Neural progenitor cell (in vitro differentiated cells): ENCODE results near the gene APLP2.

Experiments used
- EZH2 ChIP-seq: fragments of 200-600 bp; sonication (generic); IDR thresholded peaks from 2 replicates; pipeline ENCODE4 v1.6.1; 2017; ENCODE audit warnings: antibody characterized with exemption, mild to moderate bottlenecking, moderate library complexity
- EZH2phosphoT487 ChIP-seq: fragments of 200-600 bp; sonication (generic); IDR thresholded peaks from 2 replicates; pipeline ENCODE4 v1.6.1; 2017; ENCODE audit warnings: antibody characterized with exemption
- TF ChIP-seq, protein P1 (sequence below): fragments of 200-600 bp; sonication (generic); IDR thresholded peaks from 2 replicates; pipeline ENCODE4 v1.5.1; 2017; ENCODE audit warnings: antibody characterized with exemption, mild to moderate bottlenecking

DNA sequence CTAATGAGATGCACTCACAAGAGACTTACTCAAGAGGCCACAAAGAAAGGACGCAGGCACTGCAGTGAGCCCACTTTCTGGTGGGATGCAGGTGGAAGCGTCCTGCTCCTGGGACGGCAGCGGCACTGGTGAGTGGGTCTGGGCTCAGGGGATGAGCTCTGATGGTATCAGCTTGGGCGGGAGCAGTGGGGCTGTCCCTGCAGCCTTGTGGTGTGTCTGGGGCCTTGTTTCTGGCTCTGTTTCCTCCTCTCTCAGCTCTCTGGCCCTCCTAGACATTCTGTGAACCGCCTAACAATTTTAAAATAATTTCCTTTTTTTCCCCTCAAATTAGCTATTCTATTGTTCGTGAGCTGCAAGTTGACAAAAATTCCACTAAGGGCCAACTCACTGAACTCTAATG is 81.1 kb downstream of the APLP2 start:
- TF ChIP-seq, protein P1, sequence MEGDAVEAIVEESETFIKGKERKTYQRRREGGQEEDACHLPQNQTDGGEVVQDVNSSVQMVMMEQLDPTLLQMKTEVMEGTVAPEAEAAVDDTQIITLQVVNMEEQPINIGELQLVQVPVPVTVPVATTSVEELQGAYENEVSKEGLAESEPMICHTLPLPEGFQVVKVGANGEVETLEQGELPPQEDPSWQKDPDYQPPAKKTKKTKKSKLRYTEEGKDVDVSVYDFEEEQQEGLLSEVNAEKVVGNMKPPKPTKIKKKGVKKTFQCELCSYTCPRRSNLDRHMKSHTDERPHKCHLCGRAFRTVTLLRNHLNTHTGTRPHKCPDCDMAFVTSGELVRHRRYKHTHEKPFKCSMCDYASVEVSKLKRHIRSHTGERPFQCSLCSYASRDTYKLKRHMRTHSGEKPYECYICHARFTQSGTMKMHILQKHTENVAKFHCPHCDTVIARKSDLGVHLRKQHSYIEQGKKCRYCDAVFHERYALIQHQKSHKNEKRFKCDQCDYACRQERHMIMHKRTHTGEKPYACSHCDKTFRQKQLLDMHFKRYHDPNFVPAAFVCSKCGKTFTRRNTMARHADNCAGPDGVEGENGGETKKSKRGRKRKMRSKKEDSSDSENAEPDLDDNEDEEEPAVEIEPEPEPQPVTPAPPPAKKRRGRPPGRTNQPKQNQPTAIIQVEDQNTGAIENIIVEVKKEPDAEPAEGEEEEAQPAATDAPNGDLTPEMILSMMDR, result no peak
- TF ChIP-seq EZH2 (no peak), EZH2phosphoT487 (no peak)
